Testis (tissue), 3 donors: ENCODE results near the gene PRDM10. TPM values are rescaled to one million over a fixed set of nuclear protein-coding genes. Genes with fewer than 3 reads are reported as not detected.

ENCODE experiments used
- DNase-seq: peaks from one replicate; pipeline ENCODE4 v3.0.0-alpha.2; 2019
- H3K27ac ChIP-seq, 2 donors: fragments of 200-600 bp; sonication (generic); one replicate each; pipeline ENCODE4 v1.5.1; 2019
- H3K27me3 ChIP-seq: fragments of 200-600 bp; sonication (generic); one replicate; pipeline ENCODE4 v1.5.1; 2019
- H3K36me3 ChIP-seq: fragments of 200-600 bp; sonication (generic); one replicate; pipeline ENCODE4 v1.5.1; 2017; ENCODE audit warnings: low read depth; ENCODE audit errors: missing control alignments
- H3K4me1 ChIP-seq: fragments of 200-600 bp; sonication (generic); one replicate; pipeline ENCODE4 v1.5.1; 2019
- H3K4me3 ChIP-seq, 2 donors: fragments of 200-600 bp; sonication (generic); one replicate each; pipeline ENCODE4 v1.5.1; 2017 to 2019
- H3K9me3 ChIP-seq: fragments of 200-600 bp; sonication (generic); one replicate; pipeline ENCODE4 v1.5.1; 2017
- POLR2A ChIP-seq: fragments of 450-650 bp; IDR thresholded peaks from one replicate; pipeline ENCODE4 v1.6.1; 2017; ENCODE audit warnings: antibody characterized with exemption, mild to moderate bottlenecking, moderate library complexity
- WGBS, 2 donors: methylation state at CpG; one replicate each; pipeline ENCODE4 v1.1.5; 2018; 5-methylcytosine and 5-hydroxymethylcytosine counted together
- intact Hi-C: fragments of 100-400 bp; cut with DNase I; formaldehyde crosslinking; loops from one replicate; pipeline ENCODE4 v1.15.1; 2023; ENCODE audit warnings: low total_unique reads
- polyA plus RNA-seq: library from polyadenylated mRNA; stranded (reverse); fragments of 350-450 nt; fragmentation: Illumina TruSeq; extraction: RNeasy Lipid Tissue Mini Kit (QIAGEN cat#74804); gene quantifications from one replicate; pipeline ENCODE4 v1.2.3, GENCODE V29; 2014; ENCODE audit warnings: low read depth, low replicate concordance; ENCODE audit not compliant: insufficient read depth
- total RNA-seq, 2 donors: library from RNA; depleted of rRNA; stranded (reverse); fragments of >200 nt; gene quantifications; one replicate each; pipeline ENCODE4 v1.2.3, GENCODE V29; 2016
- TF ChIP-seq, protein P1 (sequence below), 3 experiments: fragments of 450-650 bp in 2 of 3; fragments of 200-600 bp in 1 of 3; sonication (generic) in 1 of 3; IDR thresholded peaks; one replicate each; pipeline ENCODE4 v1.5.1; 2016 to 2019; ENCODE audit warnings: antibody characterized with exemption in 3 of 3, mild to moderate bottlenecking in 2 of 3, moderate library complexity in 1 of 3

Gene PRDM10
- total and polyA plus RNA-seq, 3 donors from 2014 or later, result 4.9 to 14.7 (median 9.2) TPM

DNA sequence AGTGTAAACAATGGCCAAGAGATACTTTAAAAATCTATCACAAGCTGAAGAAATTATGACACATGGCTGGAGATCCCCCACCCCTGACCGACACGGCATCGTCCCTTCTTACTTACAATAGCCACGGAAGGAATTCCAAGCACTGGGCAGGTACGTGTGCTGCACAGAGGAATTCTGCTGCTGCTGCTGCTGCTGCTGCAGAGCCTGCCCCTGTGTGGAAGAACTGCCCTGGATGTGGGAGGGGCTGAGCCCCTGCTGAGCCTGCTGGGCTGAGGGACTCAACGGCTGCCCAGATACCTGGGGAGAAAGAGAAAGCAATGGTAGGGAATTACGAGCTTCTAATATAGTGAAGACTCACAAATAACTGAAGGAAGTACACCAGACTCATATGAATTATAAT lies 92.3 kb downstream of the PRDM10 start:
- H3K4me3 ChIP-seq, result no peak overlapping the region
- no peak overlapping the region for H3K27ac ChIP-seq
- no peaks in the 10 kb centered on the region for H3K27me3 ChIP-seq
- intact Hi-C loops, result no loop called here
- TF ChIP-seq, protein P1, sequence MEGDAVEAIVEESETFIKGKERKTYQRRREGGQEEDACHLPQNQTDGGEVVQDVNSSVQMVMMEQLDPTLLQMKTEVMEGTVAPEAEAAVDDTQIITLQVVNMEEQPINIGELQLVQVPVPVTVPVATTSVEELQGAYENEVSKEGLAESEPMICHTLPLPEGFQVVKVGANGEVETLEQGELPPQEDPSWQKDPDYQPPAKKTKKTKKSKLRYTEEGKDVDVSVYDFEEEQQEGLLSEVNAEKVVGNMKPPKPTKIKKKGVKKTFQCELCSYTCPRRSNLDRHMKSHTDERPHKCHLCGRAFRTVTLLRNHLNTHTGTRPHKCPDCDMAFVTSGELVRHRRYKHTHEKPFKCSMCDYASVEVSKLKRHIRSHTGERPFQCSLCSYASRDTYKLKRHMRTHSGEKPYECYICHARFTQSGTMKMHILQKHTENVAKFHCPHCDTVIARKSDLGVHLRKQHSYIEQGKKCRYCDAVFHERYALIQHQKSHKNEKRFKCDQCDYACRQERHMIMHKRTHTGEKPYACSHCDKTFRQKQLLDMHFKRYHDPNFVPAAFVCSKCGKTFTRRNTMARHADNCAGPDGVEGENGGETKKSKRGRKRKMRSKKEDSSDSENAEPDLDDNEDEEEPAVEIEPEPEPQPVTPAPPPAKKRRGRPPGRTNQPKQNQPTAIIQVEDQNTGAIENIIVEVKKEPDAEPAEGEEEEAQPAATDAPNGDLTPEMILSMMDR (IDR thresholded peaks at IDR 0.05), result no peak
- TF ChIP-seq POLR2A, result no peak
- H3K36me3 ChIP-seq, result no peaks in the 10 kb centered on the region
- no peaks in the 10 kb centered on the region for H3K9me3 ChIP-seq
- H3K4me1 ChIP-seq, result no peaks in the 10 kb centered on the region
- DNase-seq, result no peak
- WGBS, 2 donors, result 93 to 94% methylated on average over 7 of the region's 7 CpGs

DNA sequence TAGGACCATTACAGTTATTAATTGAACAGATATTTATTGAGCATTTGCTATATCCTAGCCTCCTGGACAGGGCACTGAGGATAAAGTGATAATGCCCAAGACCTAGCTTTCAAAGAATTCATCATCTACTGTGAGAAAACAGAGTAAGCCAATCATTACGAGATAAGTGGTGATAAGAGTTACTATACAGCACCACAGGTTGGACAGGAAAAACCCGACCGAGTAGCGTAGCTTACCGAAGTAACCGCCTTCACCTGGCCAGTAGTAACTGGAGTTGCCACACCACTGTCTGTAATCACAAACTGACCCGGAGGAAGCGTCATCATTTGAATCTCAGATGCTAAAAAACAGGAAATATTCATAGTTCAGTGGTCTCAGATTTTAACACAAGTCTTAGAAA lies 97.2 kb downstream of the PRDM10 start:
- no peak for DNase-seq
- Histone ChIP-seq H3K4me3 (no peak overlapping the region), H3K27me3 (no peaks in the 10 kb centered on the region), H3K9me3 (no peaks in the 10 kb centered on the region), H3K27ac (no peak overlapping the region), H3K36me3 (no peaks in the 10 kb centered on the region), H3K4me1 (no peaks in the 10 kb centered on the region)
- TF ChIP-seq POLR2A, result no peak
- TF ChIP-seq, protein P1 (IDR thresholded peaks at IDR 0.05), result no peak
- intact Hi-C loops, result no loop called here
- 94 to 96% methylated on average over 8 of the region's 8 CpGs for WGBS, 2 donors

DNA sequence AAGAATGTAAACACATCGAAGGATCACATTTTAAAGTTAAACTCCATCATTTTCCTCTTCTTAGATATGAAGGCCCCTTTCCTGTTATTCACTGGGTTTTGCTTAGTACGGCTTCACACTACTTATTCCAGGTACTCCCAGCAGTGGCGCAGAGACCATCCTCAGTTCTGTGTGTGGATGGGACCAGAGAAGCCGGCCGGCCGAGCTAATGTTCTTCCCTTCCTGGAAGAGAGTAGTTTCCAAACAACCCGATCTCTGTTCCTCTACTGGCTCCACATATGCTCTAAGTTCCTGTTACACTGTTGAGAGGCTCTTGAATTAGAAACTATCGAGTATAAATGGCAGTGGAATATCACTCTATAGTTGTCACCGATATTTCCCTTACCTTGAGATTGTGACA lies 106.6 kb downstream of the PRDM10 start:
- TF ChIP-seq POLR2A, result no peak
- TF ChIP-seq, protein P1 (IDR thresholded peaks at IDR 0.05), result no peak
- Histone ChIP-seq H3K9me3 (no peaks in the 10 kb centered on the region), H3K27ac (no peak overlapping the region), H3K4me1 (peaks cover 6% of the 10 kb centered on the region), H3K36me3 (no peaks in the 10 kb centered on the region), H3K4me3 (peak overlapping the region; percentile 97), H3K27me3 (no peaks in the 10 kb centered on the region)
- intact Hi-C loops, result no loop called here
- WGBS, 2 donors, result 48 to 69% methylated on average over 9 of the region's 9 CpGs
- DNase-seq, result peak; percentile 34

DNA sequence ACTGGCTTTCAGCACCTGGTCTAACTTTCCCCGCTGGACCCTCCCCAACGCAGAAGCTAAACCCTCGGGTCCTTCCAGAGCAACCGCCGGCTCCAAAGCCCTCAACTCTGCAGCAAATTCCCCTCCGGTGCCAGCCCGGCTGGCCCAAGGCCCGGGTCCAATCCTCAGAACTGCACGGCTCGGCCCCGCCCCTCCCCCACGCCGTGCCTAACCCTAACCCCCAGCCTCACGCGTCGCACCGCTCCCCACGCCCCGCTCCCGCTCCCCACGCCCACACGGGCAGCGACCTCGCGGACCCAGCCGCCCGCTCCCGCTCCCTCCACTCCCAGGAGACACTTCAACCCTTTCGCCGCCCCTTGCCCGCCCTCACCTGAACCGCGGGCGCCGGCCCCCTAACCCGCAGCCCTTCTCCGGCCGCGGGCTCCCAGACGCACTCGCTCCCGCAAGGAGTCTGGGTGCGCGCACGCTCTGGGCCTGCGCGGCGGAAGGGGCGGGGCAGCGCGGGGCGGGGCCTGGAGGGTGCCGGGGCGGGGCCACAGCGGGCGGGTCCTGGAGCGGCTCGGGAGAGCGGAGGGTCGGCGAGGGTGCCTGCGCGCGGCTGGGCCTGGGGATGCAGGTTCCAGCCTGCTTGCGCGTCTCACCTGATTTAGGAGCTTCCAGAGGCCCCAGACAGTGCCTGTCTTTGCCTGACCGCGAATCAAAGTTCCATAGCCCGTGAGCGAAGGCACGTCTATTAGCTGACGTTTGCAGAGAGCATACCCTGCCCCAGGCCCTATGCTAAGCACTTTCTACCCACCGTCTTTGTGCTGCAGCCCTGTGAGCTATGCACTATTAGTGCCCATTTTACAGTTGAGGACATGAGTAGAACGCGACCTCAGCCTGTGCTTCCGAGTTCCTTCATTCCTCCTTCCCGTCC lies 107.3 kb downstream of the PRDM10 start, which contains the start of gene NFRKB:
Gene NFRKB, minus strand, starts transcription at position 453 of the 916 bp plus-strand sequence. CDS start 2,729 bp downstream, outside the sequence.
- WGBS, 2 donors, result 1% methylated on average over 11 to 73 of the region's 77 CpGs
- TF ChIP-seq, protein P1 (IDR thresholded peaks at IDR 0.05), result no peak
- peak; percentile 39 for TF ChIP-seq POLR2A
- peaks cover 6% of the 10 kb centered on the region for H3K4me1 ChIP-seq
- intact Hi-C loops, result no loop called here
- no peaks in the 10 kb centered on the region for H3K27me3 ChIP-seq
- no peaks in the 10 kb centered on the region for H3K36me3 ChIP-seq
- H3K27ac ChIP-seq, result peak within 1 kb of the TSS; percentile 81 to 88
- H3K9me3 ChIP-seq, result no peaks in the 10 kb centered on the region
- H3K4me3 ChIP-seq, result peak within 1 kb of the TSS; percentile 97
- DNase-seq, result peak; percentile 91
